Measurements from ENCODE around the gene MARCHF3.
"Not testable (repeated sequence)": the region's sequence is repeated elsewhere in the genome, so short reads cannot be mapped to it uniquely, and the experiment has no call there.

The MARCHF3 gene

GRCh38 chr5:126917918-126918614 is 112.3 kb downstream of the MARCHF3 start:
- DNase-seq (ENCODE audit: low read depth) = no peak

GRCh38 chr5:126915496-126915895 is 114.9 kb downstream of the MARCHF3 start:
- DNase-seq (ENCODE audit: low read depth) = no peak

GRCh38 chr5:126914801-126915436 is 115.4 kb downstream of the MARCHF3 start:
- DNase-seq (ENCODE audit: low read depth) = no peak

GRCh38 chr5:126912616-126913200 is 117.7 kb downstream of the MARCHF3 start:
- no peak for DNase-seq (ENCODE audit: low read depth)

- DNase-seq (ENCODE audit: low read depth) = no peak
Measured at GRCh38 chr5:126911986-126912385, 118.4 kb downstream of the MARCHF3 start.

- no peak for DNase-seq (ENCODE audit: low read depth)
Measured at GRCh38 chr5:126909856-126910255, 120.5 kb downstream of the MARCHF3 start.

GRCh38 chr5:126904407-126904806 is 126.0 kb downstream of the MARCHF3 start:
- not testable (repeated sequence) for DNase-seq (ENCODE audit: low read depth)

GRCh38 chr5:126900796-126901195 is 129.6 kb downstream of the MARCHF3 start:
- no peak for DNase-seq (ENCODE audit: low read depth)

- no peak for DNase-seq (ENCODE audit: low read depth)
Measured at GRCh38 chr5:126899476-126899875, 130.9 kb downstream of the MARCHF3 start.

GRCh38 chr5:126897851-126898630 is 132.3 kb downstream of the MARCHF3 start:
- no peak for DNase-seq (ENCODE audit: low read depth)

GRCh38 chr5:126896170-126896702 is 134.1 kb downstream of the MARCHF3 start:
- DNase-seq (ENCODE audit: low read depth) = no peak

- DNase-seq (ENCODE audit: low read depth) = not testable (repeated sequence)
Measured at GRCh38 chr5:126895712-126896111, 134.6 kb downstream of the MARCHF3 start.

- not testable (repeated sequence) for DNase-seq (ENCODE audit: low read depth)
Measured at GRCh38 chr5:126890414-126890813, 139.9 kb downstream of the MARCHF3 start.

GRCh38 chr5:126888175-126888574 is 142.2 kb downstream of the MARCHF3 start:
- DNase-seq (ENCODE audit: low read depth) = no peak

- DNase-seq (ENCODE audit: low read depth) = no peak
Measured at GRCh38 chr5:126884269-126884819, 146.0 kb downstream of the MARCHF3 start.

- no peak for DNase-seq (ENCODE audit: low read depth)
Measured at GRCh38 chr5:126883564-126884245, 146.7 kb downstream of the MARCHF3 start.

- DNase-seq (ENCODE audit: low read depth) = no peak
Measured at GRCh38 chr5:126881821-126882600, 148.3 kb downstream of the MARCHF3 start.

GRCh38 chr5:126878634-126879033 is 151.7 kb downstream of the MARCHF3 start:
- DNase-seq (ENCODE audit: low read depth) = no peak

GRCh38 chr5:126878085-126878484 is 152.3 kb downstream of the MARCHF3 start:
- DNase-seq (ENCODE audit: low read depth) = no peak

- no peak for DNase-seq (ENCODE audit: low read depth)
Measured at GRCh38 chr5:126877602-126878001, 152.8 kb downstream of the MARCHF3 start.
